Fibroblast of the aortic adventitia (primary cell): Measurements from ENCODE around the gene CDKN1C. TPM values are rescaled to one million over a fixed set of nuclear protein-coding genes. Genes with fewer than 3 reads are reported as not detected.
A peak's percentile ranks its signal among the peaks of the same experiment; 100 is the strongest.
"Not testable (repeated sequence)": the region's sequence is repeated elsewhere in the genome, so short reads cannot be mapped to it uniquely, and the experiment has no call there.

ENCODE experiments used
- DNase-seq: peaks from one replicate; pipeline ENCODE4 v3.0.0-alpha.2; 2010; ENCODE audit warnings: low read depth
- H3K4me3 ChIP-seq: 2 replicates; pipeline ENCODE4 v1.5.1; 2011; ENCODE audit warnings: low read depth, mild to moderate bottlenecking, control low read depth, low read length, moderate library complexity
- CTCF ChIP-seq: IDR thresholded peaks from 2 replicates; pipeline ENCODE4 v1.5.1; 2011; ENCODE audit warnings: mild to moderate bottlenecking, low read length, control low read depth, inconsistent platforms; ENCODE audit not compliant: insufficient read depth
- total RNA-seq: library from RNA; depleted of rRNA; stranded (reverse); fragments of >200 nt; gene quantifications from 2 replicates; pipeline ENCODE4 v1.2.3, GENCODE V29; 2012; ENCODE audit warnings: low replicate concordance

Gene CDKN1C
- total RNA-seq, 1 donor: 4.2 TPM

GRCh38 chr11:2912498-2912897 lies 26.9 kb upstream of the CDKN1C start:
- no peak for TF ChIP-seq CTCF
- peak; percentile 56 for DNase-seq
- no peak overlapping the region for H3K4me3 ChIP-seq

GRCh38 chr11:2911785-2912391 lies 26.3 kb upstream of the CDKN1C start:
- no peak overlapping the region for H3K4me3 ChIP-seq
- no peak for TF ChIP-seq CTCF
- DNase-seq: no peak

GRCh38 chr11:2911088-2911784 lies 25.7 kb upstream of the CDKN1C start:
- DNase-seq: no peak
- no peak overlapping the region for H3K4me3 ChIP-seq
- TF ChIP-seq CTCF: no peak

- no peak for DNase-seq
- no peak for TF ChIP-seq CTCF
- no peak overlapping the region for H3K4me3 ChIP-seq
These were observed 24.9 kb upstream of the CDKN1C start for GRCh38 chr11:2910401-2910955.

GRCh38 chr11:2909133-2909902 lies 23.7 kb upstream of the CDKN1C start:
- TF ChIP-seq CTCF: no peak
- no peak for DNase-seq
- H3K4me3 ChIP-seq: no peak overlapping the region

- no peak for DNase-seq
- no peak overlapping the region for H3K4me3 ChIP-seq
- no peak for TF ChIP-seq CTCF
These were observed 22.6 kb upstream of the CDKN1C start for GRCh38 chr11:2908130-2908529.

- not testable (repeated sequence) for H3K4me3 ChIP-seq, DNase-seq
These were observed 19.7 kb upstream of the CDKN1C start for GRCh38 chr11:2905299-2905698.
